HG03280 (cell line): ENCODE results near the gene URAD.
"Not testable (repeated sequence)": the region's sequence is repeated elsewhere in the genome, so short reads cannot be mapped to it uniquely, and the experiment has no call there.

ENCODE experiments used
- ATAC-seq: cut with Tn5 transposase; IDR thresholded peaks from one replicate; pipeline ENCODE4 v1.9.1; 2021; ENCODE audit warnings: mild to moderate bottlenecking, moderate library complexity; ENCODE audit not compliant: unreplicated experiment

Gene URAD, protein sequence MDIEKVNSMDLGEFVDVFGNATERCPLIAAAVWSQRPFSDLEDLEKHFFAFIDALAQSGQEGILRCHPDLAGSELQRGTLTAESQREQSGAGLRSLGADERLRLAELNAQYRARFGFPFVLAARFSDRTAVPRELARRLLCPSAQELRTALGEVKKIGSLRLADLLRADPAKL

GRCh38 chr13:27988520-27988919 lies at the start of gene URAD:
URAD (minus strand) TSS chr13:27988693; CDS start chr13:27988637, 56 bp downstream.
- ATAC-seq, result no peak

DNA sequence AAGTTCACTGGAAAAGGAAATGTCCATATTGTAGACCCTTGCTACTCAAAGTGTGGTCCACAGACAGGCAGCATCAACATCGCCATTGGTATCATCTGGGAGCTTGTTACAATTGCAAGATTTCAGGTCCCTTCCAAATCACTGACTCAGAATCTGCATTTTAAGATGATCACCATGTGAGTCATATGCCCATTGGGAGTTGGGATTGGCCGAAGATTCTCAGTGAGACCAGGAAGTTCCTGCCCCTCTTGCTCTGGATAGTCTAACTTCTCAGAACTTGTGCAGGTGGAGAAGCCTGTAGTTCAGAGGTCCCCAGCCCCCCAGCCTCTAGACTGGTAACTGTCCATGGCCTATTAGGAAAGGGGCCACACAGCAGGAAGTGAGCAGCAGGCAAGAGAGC lies 48.9 kb upstream of the URAD start:
- no peak for ATAC-seq

DNA sequence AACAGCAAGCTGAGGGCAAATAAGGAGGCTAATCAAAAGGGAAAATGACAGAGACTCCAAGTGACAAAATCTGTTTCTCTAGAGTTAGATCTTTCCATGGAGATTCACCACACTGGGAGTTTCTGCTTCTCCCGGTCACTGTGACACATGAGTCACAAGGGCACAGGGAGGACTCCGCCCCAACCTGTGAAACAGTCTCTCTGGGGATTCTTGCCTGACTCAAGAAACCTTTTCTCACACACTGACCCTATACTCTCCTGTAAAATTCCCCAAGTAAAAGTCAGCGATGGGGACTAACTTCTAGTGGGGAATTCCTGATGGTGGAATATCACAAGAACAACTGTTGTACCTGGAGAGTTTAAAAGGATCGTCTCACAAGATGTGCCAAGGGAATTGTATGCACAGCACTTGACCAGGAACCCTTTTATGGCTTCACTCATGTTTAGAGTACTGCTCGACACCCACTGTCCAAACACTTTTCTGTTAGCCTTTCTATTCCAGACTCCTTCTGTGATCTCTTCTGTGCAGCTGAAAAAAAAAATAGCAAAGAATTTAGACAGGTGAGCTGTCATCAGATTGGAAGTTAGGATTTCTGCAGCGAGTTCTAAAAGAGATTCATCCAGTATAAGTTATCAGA lies 46.8 kb upstream of the URAD start:
- no peak for ATAC-seq

DNA sequence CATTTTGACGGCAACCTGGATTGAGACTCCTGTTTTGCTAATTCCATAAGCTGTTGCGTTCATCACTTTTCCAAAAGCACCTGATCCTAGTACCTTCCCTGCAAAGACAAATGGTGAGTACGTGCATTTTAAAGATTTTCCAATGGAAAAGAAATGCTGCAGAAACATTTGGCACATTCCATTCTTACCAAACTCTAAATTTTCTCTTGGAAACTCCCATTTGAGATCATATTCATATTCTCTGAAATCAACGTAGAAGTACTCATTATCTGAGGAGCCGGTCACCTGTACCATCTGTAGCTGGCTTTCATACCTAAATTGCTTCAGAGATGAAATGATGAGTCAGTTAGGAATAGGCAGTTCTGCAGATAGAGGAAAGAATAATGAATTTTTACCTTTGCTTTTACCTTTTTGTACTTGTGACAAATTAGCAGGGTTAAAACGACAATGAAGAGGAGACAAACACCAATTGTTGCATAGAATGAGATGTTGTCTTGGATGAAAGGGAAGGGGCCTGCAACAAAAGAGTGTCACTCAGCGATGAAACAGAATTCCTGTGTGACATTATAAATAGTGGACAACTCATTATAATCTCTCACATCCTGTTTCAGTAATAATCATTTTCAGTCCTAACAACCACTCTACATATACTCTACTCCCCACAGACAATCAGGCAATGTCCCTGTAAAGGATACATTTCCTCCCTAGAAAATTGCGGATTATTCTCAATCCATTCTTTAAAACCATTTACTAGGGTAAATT lies 45.6 kb upstream of the URAD start:
- ATAC-seq, result no peak

GRCh38 chr13:28032438-28032837 lies 43.9 kb upstream of the URAD start:
- ATAC-seq, result not testable (repeated sequence)

DNA sequence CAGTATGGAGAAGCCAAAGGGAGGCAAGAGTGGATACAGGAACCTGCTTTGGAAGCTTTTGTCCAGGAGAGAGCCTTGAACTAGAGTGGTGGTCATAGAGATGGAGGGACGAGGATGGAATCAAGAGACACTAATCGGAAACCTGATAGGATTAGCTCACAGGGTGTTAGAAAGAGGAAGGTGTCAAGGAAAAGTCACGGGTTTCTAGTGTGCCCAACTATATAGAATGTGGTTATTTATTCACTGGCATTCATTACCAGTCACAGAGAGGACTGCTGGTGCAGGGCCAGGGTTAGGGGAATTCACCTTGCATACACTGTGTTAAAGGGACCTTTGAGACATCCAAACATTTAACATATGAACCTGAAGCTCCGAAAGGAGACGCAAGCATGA lies 43.4 kb upstream of the URAD start:
- no peak for ATAC-seq

DNA sequence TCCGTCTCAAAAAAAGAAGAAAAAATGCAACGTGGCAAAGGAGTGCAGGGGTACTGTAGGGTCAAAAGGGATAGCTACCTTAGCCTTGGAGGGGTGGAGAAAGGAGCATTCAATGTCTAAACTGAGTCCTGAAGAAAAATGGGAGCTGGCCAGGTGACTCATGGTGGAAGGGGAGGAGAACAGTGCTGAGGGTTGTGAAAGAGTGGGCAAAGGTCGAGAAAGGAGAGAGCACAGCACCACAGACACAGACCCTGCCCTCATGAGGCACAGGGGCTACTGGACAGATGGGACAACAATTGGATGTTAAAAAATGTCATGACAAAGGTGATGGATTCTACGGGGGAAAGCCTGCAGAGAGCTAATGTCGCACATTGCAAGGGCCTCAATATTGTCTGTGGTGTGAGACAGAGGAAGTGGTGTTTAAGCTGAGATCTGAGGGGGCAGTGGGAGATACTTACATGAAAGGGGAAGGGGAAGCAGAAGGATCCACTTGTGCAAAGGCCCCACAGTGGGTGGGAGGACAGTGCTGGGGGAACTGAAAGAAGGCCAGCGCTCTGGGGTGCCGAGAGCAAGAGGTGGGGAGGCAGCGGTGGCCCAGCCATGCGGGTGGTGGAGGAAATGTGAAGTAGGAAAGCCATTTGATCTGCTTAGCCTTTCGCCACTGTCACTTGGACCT lies 42.9 kb upstream of the URAD start:
- ATAC-seq, result no peak

DNA sequence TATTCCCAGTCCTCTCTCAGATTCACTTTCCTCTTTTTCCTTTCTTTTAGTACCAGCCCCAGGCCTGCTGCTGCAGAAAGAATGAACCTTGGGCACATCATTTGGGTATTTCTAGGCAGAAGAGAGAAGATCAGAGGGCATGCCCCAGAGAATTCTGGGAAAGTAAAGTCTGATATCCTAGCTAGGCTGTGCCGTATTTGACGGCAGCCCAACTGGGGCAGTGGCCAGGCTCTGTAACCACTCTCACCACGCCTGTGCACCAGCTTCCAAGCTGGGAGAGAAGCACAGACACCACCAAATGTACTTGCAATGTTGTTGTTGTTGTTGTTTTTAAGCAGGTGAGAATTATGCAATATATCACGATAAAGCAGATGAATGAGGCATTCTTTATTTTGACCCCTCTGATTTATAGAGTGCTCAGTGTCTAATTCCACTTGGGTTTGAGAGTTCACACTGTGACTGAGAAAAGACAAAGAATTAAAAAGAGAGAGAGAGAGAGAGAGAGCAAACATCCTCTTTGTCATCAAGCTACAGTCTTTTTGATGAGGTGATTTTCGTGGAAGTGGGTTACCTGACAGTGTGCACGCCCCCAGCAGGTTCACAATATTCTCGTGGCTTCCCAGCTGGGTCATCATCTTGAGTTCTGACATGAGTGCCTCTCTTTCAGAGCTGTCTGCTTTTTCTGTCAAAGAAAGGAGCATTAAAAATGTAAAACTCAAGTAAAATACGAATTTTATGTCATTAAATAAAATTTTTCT lies 39.3 kb upstream of the URAD start:
- ATAC-seq, result no peak

DNA sequence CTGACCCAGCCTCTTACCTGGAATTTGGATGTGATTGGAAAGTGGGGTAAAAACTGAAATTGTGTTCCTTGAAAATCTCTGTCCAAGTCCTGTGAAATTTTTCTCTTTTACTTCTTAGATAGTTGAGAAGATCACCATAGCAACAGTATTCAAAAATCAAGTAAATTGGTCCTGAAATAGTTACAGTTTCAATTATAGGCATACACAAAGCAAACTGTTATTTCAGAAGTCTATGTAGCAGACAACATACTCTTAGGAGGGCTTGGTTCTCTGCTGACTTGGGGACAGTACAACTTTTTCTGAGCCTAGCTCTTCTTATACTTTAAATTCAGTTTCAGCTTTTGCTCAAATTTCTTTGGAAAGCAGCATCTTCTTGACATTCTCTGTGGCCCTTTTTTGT lies 38.6 kb upstream of the URAD start:
- peak; percentile 52 for ATAC-seq

GRCh38 chr13:28026508-28026907 lies 38.0 kb upstream of the URAD start:
- ATAC-seq, result no peak

GRCh38 chr13:28022848-28023518 lies 34.5 kb upstream of the URAD start:
- no peak for ATAC-seq

DNA sequence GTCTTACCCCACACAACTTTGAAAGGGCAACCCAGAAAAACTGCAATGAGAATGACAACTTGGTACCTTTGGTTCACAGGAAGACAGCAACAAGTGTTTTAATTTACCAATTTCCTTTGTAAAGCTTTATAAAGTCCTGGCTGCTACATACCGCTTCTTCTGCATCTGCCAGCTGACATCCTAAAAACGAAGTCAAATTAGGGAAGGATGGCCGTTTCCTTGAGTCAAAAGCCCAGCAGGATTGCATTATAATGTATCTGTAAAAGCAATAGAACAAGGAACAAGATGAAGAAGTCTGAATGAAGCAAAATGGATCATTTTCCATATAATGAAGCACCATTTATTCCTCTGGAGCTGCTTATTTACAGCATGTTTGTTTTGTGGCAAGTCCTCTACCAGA lies 25.8 kb upstream of the URAD start:
- no peak for ATAC-seq

GRCh38 chr13:28013482-28013881 lies 25.0 kb upstream of the URAD start:
- no peak for ATAC-seq

GRCh38 chr13:28012896-28013295 lies 24.4 kb upstream of the URAD start:
- peak; percentile 95 for ATAC-seq

GRCh38 chr13:28012383-28012782 lies 23.9 kb upstream of the URAD start:
- ATAC-seq, result no peak

DNA sequence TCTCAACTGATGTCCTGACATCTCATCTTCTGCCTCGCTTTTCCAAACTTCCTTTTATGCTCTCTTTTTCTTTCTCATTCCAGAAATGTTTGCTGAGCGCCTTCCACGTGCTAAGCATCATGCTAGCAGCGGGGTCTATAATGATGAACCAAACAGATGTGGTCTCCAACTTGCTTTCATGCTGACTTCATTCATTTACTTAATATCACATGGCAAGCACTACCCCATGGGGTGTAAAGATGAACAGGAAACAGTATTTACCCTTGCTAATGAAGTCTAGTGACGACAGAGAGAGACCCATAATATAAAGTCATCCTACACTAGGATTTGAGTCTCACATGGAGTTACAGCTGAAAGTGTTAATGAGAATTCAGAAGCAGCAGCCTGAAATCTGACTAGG lies 21.6 kb upstream of the URAD start:
- ATAC-seq, result no peak

DNA sequence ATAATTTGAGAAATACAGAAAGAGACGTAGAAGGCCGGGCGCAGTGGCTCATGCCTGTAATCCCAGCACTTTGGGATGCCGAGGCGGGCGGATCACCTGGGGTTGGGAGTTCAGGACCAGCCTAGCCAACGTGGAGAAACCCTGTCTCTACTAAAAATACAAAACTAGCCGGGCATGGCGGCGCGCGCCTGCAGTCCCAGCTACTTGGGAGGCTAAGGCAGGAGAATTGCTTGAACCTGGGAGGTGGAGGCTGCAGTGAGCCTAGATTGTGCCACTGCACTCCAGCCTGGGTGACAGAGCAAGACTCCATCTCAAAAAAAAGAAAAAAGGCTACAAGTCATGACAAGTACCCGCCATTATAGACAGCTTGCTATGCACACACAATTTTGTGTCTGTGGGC lies 16.5 kb upstream of the URAD start:
- ATAC-seq, result not testable (repeated sequence)

- no peak for ATAC-seq
Measured at GRCh38 chr13:28002886-28003698, 14.6 kb upstream of the URAD start.

GRCh38 chr13:28001837-28002473 lies 13.5 kb upstream of the URAD start:
- no peak for ATAC-seq
